Adrenal gland (tissue), 5 donors: ENCODE results near the gene SPOCK2.

Source experiments
- CTCF ChIP-seq, 6 experiments: fragments of 450-650 bp in 4 of 6; fragments of 200-600 bp in 2 of 6; sonication (generic) in 1 of 6; IDR thresholded peaks; 1 replicate in 5 of 6; 2 replicates in 1 of 6; pipeline versions ENCODE4 v1.5.1 to v1.8.0; 2016 to 2021; ENCODE audit warnings: antibody characterized with exemption in 6 of 6, mild to moderate bottlenecking in 2 of 6, moderate library complexity in 1 of 6
- POLR2A ChIP-seq, 2 donors: fragments of 450-650 bp; IDR thresholded peaks; one replicate each; pipeline ENCODE4 v1.6.1; 2017; ENCODE audit warnings: antibody characterized with exemption in 2 of 2, mild to moderate bottlenecking in 2 of 2, moderate library complexity in 1 of 2
- donor health status: DM: no; HTN: no; CAD: no.

DNA sequence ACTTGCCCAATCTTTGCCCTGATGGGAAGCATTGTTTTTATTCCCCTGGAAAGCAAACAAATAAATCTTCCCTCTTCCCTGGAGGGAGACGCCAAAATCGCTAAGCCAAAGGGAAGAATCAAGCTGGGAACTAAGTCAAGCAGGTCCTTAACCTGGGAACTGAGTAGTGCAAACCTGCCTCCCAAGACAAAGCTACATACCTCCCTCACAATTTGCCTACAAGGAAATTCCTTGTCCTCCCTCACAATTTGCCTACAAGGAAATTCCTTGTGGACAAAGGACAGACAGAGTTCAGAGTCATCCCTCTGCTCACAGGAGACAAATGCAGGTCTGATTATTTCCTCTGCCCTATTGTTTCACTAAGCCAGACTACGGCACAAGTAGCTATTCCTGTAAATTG lies 50.5 kb downstream of the SPOCK2 start:
- TF ChIP-seq CTCF (IDR thresholded peaks at IDR 0.05) (no peak), POLR2A (IDR thresholded peaks at IDR 0.05) (no peak)
